ENCODE results near the gene PACS1.
"Not testable (repeated sequence)": the region's sequence is repeated elsewhere in the genome, so short reads cannot be mapped to it uniquely, and the experiment has no call there.

PACS1 gene

GRCh38 chr11:66069715-66070603, at the start of gene PACS1:
PACS1 (plus strand) TSS chr11:66070272; CDS start chr11:66070487, 215 bp downstream.
- peak; percentile 70 for DNase-seq (ENCODE audit: low read depth)

GRCh38 chr11:66020618-66021357, 49.3 kb upstream of the PACS1 start:
- peak; percentile 47 for DNase-seq (ENCODE audit: low read depth)

- DNase-seq (ENCODE audit: low read depth) = peak; percentile 24
These were observed 47.5 kb upstream of the PACS1 start for GRCh38 chr11:66022401-66023185.

GRCh38 chr11:66023186-66023440, 47.0 kb upstream of the PACS1 start:
- DNase-seq (ENCODE audit: low read depth) = not testable (repeated sequence)

- DNase-seq (ENCODE audit: low read depth) = no peak
These were observed 44.0 kb upstream of the PACS1 start, which contains the start of gene CATSPER1 for GRCh38 chr11:66026017-66026529. CATSPER1 (minus strand) TSS chr11:66026479; CDS start chr11:66026379, 100 bp downstream.

GRCh38 chr11:66032957-66033735, 36.9 kb upstream of the PACS1 start:
- DNase-seq (ENCODE audit: low read depth) = no peak

- no peak for DNase-seq (ENCODE audit: low read depth)
These were observed 34.3 kb upstream of the PACS1 start for GRCh38 chr11:66035653-66036333.

GRCh38 chr11:66036334-66036710, 33.8 kb upstream of the PACS1 start:
- no peak for DNase-seq (ENCODE audit: low read depth)

GRCh38 chr11:66037327-66037726, 32.7 kb upstream of the PACS1 start:
- no peak for DNase-seq (ENCODE audit: low read depth)

GRCh38 chr11:66039765-66040164, 30.3 kb upstream of the PACS1 start:
- no peak for DNase-seq (ENCODE audit: low read depth)

GRCh38 chr11:66042227-66042995, 27.7 kb upstream of the PACS1 start:
- no peak for DNase-seq (ENCODE audit: low read depth)

- DNase-seq (ENCODE audit: low read depth) = no peak
These were observed 26.8 kb upstream of the PACS1 start for GRCh38 chr11:66042996-66043906.

GRCh38 chr11:66044757-66045156, 25.3 kb upstream of the PACS1 start:
- no peak for DNase-seq (ENCODE audit: low read depth)

- DNase-seq (ENCODE audit: low read depth) = peak; percentile 45
These were observed 24.9 kb upstream of the PACS1 start for GRCh38 chr11:66045177-66045639.

GRCh38 chr11:66046901-66047300, 23.2 kb upstream of the PACS1 start:
- DNase-seq (ENCODE audit: low read depth) = no peak

- no peak for DNase-seq (ENCODE audit: low read depth)
These were observed 22.3 kb upstream of the PACS1 start for GRCh38 chr11:66047541-66048365.

- no peak for DNase-seq (ENCODE audit: low read depth)
These were observed 21.3 kb upstream of the PACS1 start, which contains the start of gene GAL3ST3 for GRCh38 chr11:66048547-66049323. GAL3ST3 (minus strand) TSS chr11:66049161; CDS start chr11:66045415, 3,746 bp downstream.

Data from stromal cell of bone marrow (primary cell).